GM23248 (cell line): ENCODE measurements around the gene CFAP92.

Experiments used
- EZH2 ChIP-seq: fragments of 200-600 bp; sonication (generic); IDR thresholded peaks from 2 replicates; pipeline ENCODE4 v1.6.1; 2018; ENCODE audit warnings: antibody characterized with exemption, mild to moderate bottlenecking; ENCODE audit not compliant: insufficient read depth, poor library complexity, severe bottlenecking
- EZH2phosphoT487 ChIP-seq: fragments of 200-600 bp; sonication (generic); IDR thresholded peaks from 2 replicates; pipeline ENCODE4 v1.6.1; 2018; ENCODE audit warnings: antibody characterized with exemption, moderate library complexity, mild to moderate bottlenecking, low read depth; ENCODE audit not compliant: insufficient read depth

DNA sequence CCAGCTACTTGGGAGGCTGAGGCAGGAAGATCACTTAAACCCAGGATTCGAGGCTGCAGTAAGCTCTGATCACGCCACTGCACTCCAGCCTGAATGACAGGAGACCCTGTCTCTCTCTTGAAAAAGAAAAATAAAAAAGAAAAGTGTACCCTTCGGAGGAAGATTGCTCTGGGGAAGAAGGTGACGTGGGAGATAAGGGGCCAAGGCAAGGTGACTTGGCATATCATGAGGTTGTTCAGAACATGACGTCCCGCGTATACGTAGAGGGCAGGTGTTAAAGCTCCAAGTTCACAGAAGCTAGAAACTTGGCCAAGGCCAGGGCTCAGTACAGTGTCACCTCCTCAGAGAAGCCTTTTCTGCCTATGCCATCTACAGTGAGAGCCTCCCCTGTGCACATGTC is 121.1 kb downstream of the CFAP92 start:
- TF ChIP-seq EZH2phosphoT487: no peak
- TF ChIP-seq EZH2: no peak
